Measurements from ENCODE around the gene COL13A1.

Gene COL13A1

DNA sequence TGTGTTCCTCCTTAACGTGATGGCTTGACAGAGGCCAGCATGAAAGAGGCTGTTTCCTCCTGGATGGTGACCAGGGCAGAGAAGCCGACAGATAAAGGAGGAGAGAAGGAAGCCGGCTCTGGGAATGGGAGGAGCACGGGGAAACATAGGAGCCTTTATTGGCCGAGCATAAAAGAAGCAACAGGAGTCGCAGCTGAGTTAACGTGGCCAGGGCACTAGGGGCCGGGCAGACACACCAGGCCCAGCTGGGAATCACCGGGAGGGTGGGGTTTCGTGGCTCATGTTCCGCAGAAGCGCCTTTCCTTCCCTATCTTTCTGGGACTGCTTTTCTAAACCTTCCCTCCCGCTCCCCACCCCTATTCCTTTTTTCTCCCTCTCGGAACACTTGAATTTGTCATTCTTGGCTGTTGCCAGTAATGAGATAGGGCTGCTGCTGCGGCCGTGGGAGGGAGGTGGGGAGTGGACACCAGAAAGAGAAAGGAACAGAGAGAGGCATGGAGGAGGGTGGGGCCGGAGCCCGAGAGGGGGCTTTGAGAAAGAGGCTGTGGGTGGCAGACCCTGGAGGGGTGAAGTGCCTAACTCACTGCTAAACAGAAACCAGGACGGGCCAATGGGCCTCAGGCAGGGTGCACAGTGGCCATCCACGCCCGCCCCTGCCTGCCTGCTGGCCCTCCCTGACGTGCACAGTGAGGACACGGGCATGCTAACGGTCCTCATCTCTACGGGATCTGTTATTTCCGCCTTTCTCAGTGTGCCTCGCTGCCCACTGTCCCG is 65.2 kb downstream of the COL13A1 start:
- DNase-seq (ENCODE audit: low spot score) = no peak

- DNase-seq (ENCODE audit: low spot score) = no peak
These were observed 66.2 kb downstream of the COL13A1 start for GRCh38 chr10:69867699-69868558.

DNA sequence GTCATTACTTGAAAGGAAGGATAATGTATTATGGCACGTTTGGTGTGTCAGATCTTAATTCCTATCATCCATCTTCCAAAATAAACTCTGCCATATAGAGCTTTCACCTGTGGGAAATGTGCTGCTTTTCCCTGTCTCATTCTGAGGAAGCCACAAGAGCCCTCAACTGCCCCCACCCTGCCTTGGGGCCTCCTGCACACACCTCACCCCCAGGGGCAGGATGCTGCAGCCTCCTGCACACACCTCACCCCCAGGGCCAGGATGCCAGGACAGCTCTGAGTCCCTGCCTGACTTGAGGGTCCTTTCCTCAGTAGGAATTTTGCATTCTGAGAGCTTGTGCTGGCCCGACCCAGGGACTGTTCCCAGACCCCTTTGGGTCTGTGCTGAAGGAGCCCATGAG is 67.1 kb downstream of the COL13A1 start:
- no peak for DNase-seq (ENCODE audit: low spot score)

- DNase-seq (ENCODE audit: low spot score) = no peak
These were observed 67.7 kb downstream of the COL13A1 start for GRCh38 chr10:69869291-69869961.

GRCh38 chr10:69870591-69870990 is 68.9 kb downstream of the COL13A1 start:
- DNase-seq (ENCODE audit: low spot score) = no peak

DNA sequence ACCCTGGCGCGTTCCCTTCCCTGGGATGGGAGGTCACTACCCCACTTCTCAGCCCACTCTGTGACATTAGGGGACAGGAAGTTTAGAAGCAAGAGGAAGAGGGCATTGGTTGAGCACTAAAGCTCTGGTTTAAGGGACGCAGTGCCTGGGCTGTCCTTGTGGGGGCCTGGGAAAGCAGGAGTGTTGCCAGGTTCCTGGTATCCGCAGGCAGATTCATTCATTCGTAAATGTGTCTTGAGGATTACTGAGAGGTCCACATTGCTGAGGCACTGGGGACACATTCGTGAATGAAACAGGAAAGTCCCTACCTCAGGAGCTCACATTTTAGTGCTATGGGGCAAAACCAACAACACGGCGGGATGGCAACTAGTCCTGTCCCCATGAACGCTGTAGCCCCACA is 69.4 kb downstream of the COL13A1 start:
- no peak for DNase-seq (ENCODE audit: low spot score)

DNA sequence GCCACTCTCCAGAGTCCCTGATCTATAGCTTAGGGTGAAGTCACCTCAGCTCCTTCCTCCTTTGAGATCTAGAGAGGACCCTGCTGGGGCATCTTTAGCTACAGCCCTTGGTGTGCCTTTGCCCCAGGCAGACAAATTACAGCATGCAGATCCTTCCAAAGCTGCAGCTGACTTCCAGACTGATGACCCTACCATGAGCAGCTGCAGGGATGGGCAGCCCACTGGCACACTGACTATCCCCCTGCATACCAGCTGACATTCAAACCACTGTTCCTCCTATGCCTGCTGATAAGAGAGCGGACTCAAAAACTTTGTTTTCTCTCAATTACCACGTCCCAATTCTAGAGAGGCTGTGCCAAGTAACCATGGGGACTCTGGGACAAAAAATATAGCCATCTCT is 70.6 kb downstream of the COL13A1 start:
- DNase-seq (ENCODE audit: low spot score) = no peak

GRCh38 chr10:69873135-69873639 is 71.5 kb downstream of the COL13A1 start:
- DNase-seq (ENCODE audit: low spot score) = no peak

DNA sequence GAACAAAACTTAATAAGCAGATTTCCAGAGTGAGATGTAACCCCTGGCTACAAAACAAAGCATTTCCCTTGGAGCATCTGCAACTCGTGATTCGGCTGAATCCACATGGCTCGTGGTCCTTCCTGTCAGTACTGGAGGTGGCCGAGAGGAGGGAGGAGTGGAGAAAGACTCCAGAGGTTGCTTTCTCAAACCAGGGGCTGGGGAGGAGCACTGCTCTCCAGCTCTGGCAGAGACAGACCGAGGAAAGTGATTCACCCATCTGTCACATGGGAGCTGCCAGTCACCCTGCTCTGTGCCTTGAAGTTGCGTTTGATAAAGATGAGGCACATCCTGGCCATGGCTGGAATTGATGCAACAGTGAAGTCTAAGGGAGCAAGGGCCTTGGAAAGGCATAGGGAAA is 72.7 kb downstream of the COL13A1 start:
- no peak for DNase-seq (ENCODE audit: low spot score)

- DNase-seq (ENCODE audit: low spot score) = no peak
These were observed 74.2 kb downstream of the COL13A1 start for GRCh38 chr10:69875856-69876255.

DNA sequence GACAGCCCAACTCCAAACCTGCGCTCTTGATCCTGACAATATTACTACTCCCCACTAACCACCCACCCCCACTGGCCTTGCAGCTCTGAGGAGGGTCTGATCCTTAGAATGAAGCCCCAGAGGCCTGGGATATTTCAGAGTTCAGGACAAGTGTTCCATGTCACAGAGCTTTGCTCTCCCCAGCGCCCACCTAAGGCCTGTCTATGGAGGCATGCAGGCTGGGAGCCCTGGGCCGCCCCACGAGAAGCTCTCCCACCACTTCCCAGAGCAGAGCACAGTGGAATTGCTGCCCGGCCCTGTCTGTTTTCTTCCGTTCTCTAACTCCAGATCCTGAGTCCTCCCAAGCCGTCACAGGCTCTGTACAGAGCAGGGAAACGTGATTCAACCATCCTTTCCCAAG is 74.6 kb downstream of the COL13A1 start:
- DNase-seq (ENCODE audit: low spot score) = no peak

DNA sequence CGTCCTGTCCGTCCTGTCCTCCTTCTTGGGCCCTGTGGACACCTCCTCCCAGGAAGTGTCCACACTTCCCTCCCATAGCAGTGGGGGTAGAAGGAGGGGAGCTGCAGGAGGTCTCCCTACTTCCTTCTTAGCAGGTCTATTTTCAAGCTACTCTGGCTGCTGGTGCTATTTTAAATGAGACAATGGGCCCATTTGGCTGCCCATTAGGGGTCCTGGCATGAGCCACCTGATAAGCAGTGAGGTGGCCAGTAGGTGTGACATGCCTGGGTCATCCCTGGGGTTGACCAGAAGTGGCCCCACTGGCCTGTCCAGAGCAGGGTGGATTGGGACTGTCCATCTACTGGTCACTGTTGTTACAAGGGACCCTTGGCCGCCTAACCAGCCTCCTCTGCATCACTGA is 75.2 kb downstream of the COL13A1 start:
- no peak for DNase-seq (ENCODE audit: low spot score)

GRCh38 chr10:69878038-69878437 is 76.3 kb downstream of the COL13A1 start:
- DNase-seq (ENCODE audit: low spot score) = no peak

- DNase-seq (ENCODE audit: low spot score) = no peak
These were observed 77.2 kb downstream of the COL13A1 start for GRCh38 chr10:69878951-69879350.

- DNase-seq (ENCODE audit: low spot score) = no peak
These were observed 78.0 kb downstream of the COL13A1 start for GRCh38 chr10:69879634-69880257.

- no peak for DNase-seq (ENCODE audit: low spot score)
These were observed 78.8 kb downstream of the COL13A1 start for GRCh38 chr10:69880301-69881081.

DNA sequence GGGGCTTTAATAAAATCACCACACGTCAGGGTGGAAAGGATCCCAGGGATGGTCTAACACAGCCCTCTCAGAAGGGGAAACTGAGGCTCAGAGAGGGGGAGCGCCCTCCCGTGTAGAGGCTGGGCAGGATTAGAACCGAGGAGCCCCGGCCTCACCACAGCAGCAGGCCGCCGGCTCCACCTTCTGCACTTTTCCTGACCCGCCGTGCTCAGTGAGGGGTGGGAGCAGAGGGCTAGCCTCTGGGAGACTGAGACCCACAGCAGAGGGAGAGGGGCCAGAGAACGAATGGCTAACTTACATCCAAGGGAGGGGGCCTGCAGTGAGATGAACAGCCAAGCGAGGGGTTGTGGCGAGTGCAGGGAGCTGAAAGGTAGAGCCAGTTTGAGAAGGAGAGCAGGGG is 79.5 kb downstream of the COL13A1 start:
- DNase-seq (ENCODE audit: low spot score) = no peak

DNA sequence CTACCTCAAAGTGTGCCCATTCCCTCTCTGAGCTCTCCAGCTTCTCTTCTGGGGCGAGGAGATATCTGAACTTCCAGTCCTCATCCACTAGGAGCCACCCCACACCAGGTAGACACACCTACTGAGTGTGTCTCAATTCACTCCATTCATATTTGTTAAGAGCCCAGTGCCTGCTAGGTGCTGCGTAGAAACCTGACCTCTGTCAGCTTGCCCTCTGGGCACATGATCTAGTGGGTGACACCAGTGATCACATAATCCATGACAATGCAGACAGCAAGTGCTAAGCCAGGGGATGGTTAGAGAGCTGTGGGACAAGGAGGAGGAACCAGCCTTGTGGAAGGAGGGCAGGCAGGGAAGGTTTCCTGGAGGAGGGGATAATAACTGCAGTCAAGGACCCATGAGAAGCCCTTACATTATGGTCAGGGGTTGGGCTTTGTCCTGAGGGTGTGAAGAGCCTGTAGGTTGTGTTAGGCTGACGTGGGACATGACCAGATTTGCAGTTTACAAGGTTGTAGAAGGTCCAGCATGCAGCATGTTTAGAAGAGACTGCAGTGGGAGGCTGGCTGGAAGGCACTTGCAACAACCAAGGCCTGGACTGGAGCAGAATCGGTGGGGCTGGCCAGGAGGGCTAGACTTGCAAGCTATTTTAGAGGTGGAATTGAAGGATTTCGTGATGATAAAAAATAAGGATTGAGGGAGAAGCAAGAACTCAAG is 81.8 kb downstream of the COL13A1 start:
- DNase-seq (ENCODE audit: low spot score) = no peak

DNA sequence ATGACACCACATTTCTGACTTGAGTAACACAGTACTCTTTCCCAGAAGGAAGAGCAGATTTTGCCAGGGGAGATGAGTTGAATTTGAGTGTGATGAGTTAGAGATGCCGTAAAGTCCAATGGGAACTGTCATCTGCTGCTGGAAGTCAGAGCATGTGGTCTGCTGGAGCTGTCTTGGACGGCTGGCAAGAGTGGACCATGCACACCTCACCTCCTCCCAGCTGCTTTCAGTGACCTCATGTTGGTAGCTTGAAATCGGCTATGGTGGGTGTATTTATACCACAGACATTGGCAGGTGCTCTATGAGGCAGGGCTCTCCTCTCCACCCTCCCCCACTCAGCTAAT is 82.3 kb downstream of the COL13A1 start:
- DNase-seq (ENCODE audit: low spot score) = no peak

DNA sequence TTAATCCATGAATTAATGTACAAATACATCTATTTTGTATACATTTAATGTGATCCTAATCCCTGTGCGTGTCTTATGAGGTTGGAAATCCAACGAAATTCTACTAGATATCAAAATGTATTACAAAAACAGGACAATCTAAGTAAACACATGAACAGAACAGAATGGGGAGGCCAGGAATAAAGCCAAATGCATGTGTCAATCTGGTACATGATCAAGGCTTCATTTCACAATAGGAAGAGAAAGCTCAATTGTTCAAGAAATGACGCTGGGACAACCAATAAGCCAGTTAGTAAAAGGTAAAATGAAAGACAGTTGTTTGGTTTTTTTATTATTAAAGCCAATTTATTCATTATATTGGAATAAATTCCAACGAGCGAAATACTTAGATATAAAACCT is 83.0 kb downstream of the COL13A1 start:
- DNase-seq (ENCODE audit: low spot score) = peak; percentile 64
